Lung microvascular endothelial cell (primary cell): ENCODE results near the gene DNAJC5. TPM values are rescaled to one million over a fixed set of nuclear protein-coding genes. Genes with fewer than 3 reads are reported as not detected.
"Not testable (repeated sequence)": the region's sequence is repeated elsewhere in the genome, so short reads cannot be mapped to it uniquely, and the experiment has no call there.

ENCODE experiments used
- DNase-seq, 2 donors: peaks; one replicate each; pipeline versions ENCODE4 v3.0.0 to v3.0.0-alpha.2; 2010; ENCODE audit warnings: low read depth in 2 of 2
- total RNA-seq: library from RNA; depleted of rRNA; stranded (reverse); fragments of >200 nt; gene quantifications from 2 replicates; pipeline ENCODE4 v1.2.1, GENCODE V29; 2014

Gene DNAJC5
- total RNA-seq, 1 donor from 2014 or later = 68.5 TPM

DNA sequence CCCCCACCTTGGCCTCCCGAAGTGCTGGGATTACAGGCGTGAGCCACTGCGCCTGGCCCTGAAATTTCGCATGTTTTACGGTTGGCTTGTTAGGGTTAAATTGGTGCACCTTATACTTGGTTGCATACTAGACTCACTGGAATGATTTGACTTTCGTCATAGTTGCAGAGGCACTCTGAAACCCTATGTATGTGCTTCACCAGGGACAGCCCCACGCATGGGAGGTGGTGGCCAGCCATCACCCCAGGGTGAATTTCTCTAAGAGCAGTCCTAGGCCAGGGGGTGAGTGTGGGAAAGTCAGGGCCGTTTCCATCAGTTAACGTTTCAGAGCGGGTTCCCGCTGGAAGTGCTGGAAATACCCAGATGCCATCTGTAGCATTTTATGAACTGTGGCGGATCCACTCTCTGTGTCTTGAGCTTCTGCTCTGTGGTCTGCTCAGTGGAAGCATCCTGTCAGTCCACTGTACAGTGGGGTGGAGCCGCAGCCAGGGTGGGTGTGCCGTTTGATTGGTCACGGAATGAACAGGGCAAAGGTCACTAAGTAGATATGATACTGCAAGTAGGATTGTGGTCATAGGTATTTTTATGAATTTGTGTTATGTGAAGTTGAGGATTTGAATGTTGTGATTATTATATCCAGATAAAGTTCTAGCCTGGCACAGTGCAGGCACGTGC lies 13.2 kb downstream of the DNAJC5 start:
- DNase-seq = peak in 1 of 2 donors; percentile 22

DNA sequence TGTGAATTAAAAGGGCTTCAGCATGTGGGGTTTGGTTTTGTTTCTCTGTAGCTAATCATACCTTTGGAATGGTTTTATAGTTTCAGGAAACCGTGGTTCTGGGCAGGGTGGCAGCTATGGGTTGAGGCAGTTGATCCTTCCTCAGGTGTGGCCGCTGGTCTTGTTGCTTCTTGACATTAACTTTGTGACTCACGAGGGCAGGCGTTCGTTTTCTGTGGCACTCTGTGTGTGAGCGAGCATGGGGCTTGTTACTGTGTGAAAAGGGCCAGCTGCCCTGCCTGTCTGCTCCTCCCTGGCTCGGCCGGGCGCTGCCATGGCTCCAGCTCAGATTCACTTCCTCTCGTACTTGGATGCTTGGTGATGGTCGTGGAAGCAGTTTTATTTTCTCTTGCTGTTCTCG lies 16.2 kb downstream of the DNAJC5 start:
- DNase-seq = peak in 1 of 2 donors; percentile 35

DNA sequence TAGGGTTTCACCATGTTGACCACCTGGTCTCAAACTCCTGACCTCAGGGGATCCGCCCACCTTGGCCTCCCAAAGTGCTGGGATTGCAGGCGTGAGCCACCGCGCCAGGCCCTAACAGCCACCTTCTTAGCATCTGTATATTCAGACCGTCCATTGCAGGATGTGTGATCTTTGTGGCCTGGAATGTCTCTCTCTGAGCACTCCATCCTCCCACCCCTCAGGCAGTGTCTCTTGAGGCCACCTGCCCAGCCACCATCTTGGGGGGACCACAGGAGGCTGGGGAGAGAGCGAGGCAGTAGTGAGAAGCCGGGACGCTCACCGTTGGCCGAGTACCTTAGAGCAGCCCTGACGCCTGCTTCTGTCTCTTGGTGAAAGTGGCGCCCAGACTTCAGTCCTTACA lies 18.8 kb downstream of the DNAJC5 start:
- DNase-seq = no peak

DNA sequence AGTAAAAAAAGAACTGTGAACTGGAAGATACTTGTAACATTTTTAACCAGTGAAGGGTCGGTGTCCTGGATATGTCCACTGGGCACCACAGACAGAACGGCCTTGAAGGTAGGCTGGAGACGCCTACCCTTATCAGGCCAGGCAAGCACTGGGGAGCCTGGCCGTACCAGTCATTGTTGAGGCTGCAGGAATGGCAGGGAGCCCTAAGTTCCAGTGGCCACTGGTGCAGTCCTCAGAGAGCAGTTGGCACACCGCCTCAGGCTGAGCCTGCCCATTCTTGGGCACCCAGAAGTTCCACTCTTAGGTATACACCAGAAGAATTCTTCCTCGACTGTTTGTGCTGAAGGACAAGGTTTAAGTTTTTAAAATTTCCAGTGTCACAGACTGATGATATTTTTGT lies 20.5 kb downstream of the DNAJC5 start:
- no peak for DNase-seq

DNA sequence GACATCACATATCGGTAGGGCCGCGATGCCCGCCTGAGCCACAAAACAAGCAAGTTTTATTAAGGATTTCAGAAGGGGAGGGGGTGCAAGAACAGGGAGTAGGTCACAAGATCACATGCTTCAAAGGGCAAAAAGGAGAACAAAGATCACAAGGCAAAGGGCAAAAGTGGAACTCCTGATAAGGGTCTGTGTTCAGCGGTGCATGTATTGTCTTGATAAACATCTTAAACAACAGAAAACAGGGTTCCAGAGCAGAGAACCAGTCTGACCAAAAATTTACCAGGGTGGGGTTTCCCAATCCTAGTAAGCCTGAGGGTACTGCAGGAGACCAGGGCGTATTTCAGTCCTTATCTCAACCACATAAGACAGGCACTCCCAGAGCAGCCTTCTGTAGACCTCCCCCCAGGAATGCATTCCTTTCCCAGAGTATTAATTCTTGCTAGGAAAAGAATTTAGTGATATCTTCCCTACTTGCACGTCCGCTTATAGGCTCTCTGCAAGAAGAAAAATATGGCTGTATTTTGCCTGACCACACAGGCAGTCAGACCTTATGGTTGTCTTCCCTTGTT lies 21.5 kb downstream of the DNAJC5 start:
- DNase-seq = not testable (repeated sequence)

DNA sequence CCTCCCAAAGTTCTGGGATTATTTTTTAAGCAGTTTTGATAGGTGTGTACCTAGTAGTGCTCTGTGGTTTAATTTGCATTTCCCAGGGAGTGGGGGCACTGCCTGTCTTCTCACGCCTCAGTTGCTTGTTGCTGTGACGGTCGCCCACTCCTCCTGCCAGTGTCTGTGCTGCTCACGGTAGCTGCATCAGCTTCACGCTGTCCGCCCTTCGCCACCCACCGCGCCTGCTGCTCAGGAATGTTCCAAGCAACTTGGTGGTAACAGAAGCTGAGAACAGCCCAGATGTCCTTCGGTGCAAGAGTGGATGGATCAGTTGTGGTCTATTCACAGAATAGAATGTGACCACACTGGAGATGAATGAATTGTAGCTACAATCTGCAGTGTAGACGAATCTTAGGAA lies 22.9 kb downstream of the DNAJC5 start:
- no peak for DNase-seq

DNA sequence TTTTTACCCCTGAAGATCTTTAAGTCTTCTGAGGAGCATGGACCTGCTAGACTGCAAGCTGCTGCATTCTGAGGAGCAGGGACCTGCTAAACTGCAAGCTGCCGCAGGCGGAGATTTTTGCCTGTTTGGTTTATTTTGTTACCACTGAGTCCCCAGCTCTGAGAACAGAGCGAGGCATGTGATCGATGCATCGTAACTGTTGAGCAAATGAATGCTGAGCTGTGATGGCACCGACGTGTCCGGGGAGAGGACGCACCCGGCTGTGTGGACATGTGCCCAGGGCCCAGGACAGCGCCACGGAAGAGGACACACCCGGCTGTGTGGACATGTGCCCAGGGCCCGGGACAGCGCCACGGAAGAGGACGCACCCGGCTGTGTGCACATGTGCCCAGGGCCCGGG lies 24.2 kb downstream of the DNAJC5 start:
- DNase-seq = no peak

DNA sequence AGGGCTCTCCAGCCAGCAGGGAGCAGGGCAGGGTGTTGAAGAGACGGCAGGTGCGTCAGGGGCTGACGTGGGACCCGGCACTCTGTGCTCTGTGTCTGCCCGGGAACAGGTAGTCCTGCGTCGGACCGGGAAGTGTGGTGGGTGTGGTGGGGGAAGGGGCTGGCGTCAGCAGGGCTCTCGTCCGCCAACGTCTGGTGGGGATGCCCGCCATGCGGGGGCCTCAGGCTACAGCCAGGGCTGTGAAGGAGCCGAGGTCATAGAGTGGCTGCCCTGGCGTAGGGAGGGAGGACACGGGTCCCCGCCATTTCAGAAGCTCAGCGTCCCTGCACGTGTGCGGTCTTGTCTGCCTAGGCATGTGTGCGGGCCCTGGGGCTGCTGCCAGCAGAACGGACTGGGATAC lies 25.3 kb downstream of the DNAJC5 start:
- DNase-seq = no peak

DNA sequence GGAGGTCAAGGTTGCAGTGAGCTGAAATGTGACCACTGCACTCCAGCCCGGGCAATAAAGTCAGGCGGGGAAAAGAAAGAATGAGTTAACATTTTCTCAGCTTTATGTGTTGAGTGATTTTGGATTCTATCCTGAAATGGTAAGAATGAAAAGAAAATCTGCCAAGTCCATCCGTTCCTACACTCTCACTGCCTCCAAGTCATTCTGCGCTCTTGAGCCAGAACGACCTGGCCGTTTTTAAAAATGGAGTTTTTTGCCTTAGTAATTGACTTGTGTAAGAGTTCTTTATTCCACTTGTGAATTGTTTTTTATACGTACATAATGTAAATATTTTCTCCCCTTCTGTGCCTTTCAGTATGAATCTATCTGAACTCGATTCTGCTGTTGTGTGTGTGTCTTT lies 28.7 kb downstream of the DNAJC5 start:
- no peak for DNase-seq

DNA sequence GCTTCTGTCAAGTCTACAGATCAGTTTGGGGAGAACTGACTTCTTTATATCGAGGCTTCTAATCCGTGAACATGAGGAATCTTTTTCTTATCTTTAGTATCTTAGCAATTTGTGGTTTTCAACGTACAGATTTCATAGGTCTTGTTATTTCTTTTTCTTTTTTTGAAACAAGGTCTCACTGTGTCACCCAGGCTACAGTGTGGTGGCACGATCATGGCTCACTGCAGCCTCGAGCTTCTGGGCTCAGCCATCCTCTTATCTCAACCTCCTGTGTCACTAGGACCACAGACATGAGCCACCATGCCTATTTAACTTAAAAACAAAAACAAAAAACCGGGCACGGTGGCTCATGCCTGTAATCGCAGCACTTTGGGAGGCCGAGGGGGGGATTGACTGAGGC lies 29.3 kb downstream of the DNAJC5 start:
- no peak for DNase-seq

DNA sequence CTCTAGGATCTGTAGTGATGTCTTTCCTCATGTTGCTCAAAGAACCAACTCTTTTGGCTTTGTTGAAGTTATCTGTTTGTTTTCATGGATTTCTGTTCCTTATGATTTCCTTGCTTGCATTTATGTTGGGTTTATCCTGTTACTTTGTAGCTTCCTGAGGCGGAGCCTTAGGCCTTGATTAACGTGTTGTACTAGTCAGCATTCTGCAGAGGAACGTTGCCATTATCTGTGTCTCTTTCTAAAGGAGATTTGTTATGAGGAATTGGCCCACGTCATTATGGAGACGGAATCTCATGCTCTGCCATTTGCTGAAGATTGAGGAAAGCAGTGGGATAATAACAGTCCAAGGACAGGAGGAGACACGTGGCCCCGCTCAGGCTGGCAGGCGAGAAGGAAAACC lies 31.4 kb downstream of the DNAJC5 start:
- no peak for DNase-seq

DNA sequence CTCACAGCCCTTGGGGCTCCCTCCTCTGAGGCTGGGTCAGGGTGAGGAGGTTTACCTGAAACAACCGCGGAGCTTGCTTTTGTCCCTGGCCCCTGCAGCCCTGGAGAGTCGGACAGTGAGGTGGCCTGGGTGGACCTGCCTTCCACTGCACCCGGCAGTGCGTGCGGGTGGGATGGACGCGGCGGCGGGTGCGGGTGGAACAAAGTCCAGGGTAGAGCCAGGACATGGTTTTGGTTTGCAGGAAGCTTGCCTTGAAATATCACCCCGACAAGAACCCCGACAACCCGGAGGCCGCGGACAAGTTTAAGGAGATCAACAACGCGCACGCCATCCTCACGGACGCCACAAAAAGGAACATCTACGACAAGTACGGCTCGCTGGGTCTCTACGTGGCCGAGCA lies 34.1 kb downstream of the DNAJC5 start:
- no peak for DNase-seq

DNA sequence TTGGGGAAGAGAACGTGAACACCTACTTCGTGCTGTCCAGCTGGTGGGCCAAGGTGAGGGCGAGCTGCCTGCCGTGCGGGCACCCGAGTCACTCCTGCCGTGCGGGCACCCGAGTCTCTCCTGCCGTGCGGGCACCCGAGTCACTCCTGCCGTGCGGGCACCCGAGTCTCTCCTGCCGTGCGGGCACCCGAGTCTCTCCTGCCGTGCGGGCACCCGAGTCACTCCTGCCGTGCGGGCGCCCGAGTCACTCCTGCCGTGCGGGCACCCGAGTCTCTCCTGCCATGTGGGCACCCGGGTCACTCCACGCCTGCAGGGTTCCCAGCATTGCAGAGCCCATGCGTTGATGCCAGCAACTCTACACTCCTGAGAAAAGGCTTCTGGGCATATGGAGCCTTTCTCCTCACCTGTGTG lies 34.6 kb downstream of the DNAJC5 start:
- DNase-seq = not testable (repeated sequence)

DNA sequence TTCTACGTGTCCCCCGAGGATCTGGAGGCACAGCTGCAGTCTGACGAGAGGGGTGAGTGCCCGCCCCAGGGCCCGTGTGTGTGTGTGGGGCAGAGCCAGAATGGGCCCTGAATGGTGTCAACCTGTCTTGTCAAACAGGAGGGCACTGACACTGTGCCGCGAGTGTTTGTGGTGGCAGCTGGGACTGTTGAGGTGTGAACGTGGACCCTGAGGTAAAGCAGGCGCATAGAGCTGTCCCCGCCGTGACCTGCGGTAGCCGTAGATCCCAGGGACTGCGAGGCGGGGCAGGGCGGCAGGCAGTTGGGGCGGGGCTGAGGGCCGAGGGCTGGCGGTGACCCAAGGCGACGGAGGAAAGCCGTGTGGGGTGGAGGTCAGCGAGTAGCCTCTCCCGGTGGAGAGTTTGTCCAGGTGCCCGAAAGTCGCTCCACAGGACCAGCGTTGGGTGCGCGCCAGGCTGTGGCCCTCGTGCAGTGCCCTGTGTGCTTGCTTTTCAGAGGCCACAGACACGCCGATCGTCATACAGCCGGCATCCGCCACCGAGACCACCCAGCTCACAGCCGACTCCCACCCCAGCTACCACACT lies 36.1 kb downstream of the DNAJC5 start:
- no peak for DNase-seq

DNA sequence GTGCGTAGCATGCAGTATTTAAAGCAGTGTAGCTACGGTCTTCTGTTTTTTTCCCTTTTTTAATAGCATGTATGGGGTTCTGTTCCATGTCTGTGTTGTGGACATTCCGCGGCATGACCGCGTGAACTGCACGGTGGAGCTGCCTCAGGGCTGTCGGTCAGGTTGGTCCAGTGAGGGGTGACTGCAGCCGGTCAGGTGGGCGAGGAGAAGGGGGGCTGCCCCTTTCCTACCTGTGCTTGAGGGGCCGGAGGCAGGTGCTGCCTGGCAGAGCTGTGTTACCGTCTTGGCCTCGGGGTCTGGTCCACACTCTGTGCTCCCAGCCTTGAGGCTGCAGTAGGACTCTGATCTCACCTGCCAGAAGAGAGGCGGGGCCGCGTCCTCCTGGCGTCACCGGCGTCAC lies 36.8 kb downstream of the DNAJC5 start:
- DNase-seq = no peak

DNA sequence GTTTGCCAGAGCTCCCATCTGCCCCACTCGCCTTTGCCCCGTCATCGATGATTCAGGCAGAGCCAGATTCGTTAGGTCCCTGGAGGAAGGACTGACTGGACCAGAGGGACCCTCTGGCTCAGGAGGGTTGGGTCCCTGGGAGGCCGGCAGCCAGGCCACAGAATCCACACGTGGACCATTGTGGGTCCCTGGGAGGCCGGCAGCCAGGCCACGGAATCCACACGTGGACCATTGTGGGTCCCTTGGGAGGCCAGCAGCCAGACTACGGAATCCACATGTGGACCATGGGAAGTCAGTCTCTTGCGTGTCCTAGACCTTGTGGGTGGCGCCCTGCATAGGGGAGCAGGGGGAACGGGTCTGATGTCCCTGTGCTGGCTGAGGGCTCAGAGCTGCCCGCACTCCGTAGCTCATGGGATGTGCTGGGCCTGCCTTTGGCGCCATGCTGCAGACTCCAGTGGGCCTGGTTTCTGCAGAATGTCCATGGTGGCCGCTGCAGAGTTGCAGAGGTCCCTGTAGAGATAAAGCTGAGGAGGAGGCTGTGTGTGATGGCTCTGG lies 37.8 kb downstream of the DNAJC5 start:
- no peak for DNase-seq

DNA sequence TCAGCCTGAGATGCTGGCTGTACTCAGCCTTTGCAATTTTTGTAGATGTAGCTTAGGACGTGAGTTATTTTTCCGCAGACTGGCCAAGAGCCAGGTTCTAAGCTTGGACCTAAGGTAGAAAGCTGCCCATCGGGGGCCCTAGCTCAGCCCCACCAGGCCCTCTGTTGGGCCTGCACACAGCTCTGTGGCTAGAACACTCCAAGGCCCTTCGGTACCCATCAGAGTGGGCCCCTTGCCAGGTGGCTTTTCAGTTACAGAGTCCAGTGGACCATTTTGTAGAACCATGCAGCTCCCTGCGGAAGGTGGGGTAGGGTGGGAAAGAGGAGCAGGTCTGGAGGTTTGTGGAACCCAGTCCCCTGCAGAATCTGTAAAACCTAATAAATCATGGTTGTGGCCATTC lies 38.7 kb downstream of the DNAJC5 start:
- no peak for DNase-seq

DNA sequence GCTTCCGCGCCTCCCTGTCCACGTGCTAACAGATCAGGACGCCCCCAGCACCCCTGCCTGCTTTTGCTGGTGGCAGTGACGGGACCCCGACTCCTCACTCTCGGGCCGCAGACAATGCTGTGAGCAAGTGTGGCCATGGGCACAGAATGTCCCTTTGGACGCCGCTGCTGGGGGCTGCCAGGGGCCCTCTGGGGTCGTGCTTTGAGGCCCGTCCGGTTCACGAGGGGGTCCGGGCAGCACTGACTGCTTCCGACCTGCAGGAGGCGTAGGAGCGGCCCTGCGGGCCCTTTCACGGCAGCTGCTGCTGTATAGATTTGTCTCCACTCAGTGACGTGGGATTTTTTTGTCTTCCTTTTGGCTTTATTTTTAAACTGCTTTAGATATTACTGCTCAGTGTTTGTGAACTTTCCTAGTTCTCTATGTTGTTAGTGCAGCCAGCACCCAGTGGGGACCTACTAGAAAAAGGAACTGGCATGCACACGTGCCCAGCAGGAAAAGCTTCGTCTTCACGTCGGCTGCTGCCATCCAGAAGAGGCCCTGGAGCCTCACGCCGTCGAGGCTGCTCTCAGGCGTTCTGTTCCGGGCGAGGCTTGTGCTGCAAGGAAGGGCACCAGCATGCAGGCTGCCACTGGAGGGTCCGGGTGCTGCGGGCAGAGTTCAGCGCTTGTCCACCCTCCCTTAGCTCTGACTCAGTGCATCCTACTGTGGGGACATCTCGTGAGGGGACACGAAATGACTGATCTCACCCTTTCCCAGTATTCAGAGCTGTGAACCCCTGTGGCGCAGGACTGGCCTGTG lies 39.5 kb downstream of the DNAJC5 start:
- peak in 1 of 2 donors; percentile 38 for DNase-seq

DNA sequence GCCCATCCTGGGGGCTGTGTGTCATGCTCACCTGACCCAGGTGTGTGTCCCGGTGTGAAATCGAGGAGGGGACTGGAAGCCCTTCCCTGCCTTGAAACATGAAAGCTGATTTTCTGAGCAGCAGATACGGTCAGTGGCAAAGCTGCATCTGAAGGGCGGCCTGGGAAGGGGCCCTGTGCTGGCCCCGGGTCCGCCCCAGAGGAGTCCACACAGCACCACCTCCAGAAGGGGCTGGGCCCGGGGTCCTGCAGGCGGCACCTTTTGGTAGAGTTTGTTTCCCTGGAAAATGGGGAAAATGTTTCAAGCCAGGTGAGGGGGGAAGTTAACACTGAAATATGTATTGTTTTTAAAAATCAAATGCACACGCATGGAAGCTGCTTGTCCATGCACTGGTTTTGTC lies 40.5 kb downstream of the DNAJC5 start:
- no peak for DNase-seq

DNA sequence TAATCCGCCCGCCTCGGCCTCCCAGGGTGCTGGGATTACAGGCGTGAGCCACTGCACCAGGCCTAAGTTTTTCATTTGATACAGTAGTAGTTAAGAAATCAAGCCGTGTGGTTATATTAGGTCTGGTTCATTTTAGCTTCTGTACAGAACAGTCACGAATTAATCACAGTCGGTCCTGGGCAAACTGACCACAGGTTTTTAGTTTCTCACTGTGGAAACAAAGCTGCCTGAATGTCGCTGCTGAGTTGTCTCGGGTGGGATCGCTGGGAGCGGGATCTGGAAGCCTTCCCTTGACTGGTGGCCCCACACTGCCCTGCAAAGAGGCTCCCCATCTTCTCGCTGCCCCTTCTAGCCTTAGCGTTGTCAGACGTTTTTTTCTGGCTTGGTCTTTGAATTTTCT lies 42.7 kb downstream of the DNAJC5 start:
- DNase-seq = no peak

DNA sequence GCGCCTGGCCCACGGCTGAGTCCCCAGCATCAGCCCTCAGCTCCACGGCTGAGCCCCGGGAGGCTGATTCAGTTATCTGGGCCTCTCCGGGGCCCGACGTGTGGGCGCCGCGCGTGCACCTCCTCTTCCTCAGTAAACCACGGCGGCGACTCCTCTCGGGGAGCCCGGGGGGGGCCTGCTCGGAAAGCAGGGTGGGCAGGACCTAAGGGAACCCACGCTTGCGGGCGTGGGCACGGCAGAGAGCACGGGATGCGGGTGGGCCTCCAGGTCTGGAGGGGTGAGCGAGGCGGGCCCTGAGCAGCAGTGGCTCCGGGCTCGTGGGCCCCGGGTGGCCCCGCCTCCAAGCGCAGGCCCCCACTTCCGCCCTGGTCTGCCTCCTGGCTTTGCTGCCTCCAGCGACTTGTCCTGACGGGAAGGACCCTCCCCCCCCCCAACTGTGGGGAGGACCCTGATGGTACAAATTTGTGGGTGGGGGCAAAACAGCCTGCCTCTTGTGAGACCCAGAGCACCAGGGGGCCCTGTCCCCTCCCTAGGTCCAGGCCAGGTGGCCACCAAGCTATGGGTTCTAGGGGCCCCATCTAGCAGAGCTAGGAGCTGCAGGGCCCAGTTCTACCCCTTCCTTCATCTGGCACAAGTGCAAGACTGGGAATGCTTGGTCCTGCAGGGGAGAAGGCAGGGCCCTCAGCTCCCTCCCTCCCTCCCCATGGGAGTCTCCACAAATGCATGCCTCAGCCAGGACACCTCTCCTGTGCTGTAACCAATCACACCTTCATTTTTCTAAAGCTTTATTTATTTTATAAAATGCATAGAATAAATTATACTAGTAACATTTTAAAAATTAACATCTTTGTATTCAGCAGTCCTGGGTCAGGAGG lies 44.4 kb downstream of the DNAJC5 start:
- no peak for DNase-seq
